AG09319 (cell line): ENCODE results near the gene BPNT1.
"Not testable (repeated sequence)": the region's sequence is repeated elsewhere in the genome, so short reads cannot be mapped to it uniquely, and the experiment has no call there.

ENCODE experiments used
- DNase-seq: peaks from one replicate; pipeline ENCODE4 v3.0.0-alpha.2; 2010; ENCODE audit warnings: low read depth; ENCODE audit errors: extremely low read depth
- CTCF ChIP-seq: IDR thresholded peaks from 2 replicates; pipeline ENCODE4 v1.5.1; 2011; ENCODE audit warnings: low read depth, mild to moderate bottlenecking, inconsistent platforms, low read length, moderate library complexity

The BPNT1 gene

GRCh38 chr1:220044678-220045355 lies 44.8 kb downstream of the BPNT1 start:
- no peak for TF ChIP-seq CTCF
- no peak for DNase-seq

GRCh38 chr1:220043646-220044045 lies 45.9 kb downstream of the BPNT1 start:
- TF ChIP-seq CTCF, result no peak
- DNase-seq, result no peak

- no peak for DNase-seq
- TF ChIP-seq CTCF, result no peak
These were observed 49.5 kb downstream of the BPNT1 start for GRCh38 chr1:220040028-220040596.

GRCh38 chr1:220038640-220039039 lies 50.9 kb downstream of the BPNT1 start:
- TF ChIP-seq CTCF, result no peak
- DNase-seq, result no peak

GRCh38 chr1:220037810-220038209 lies 51.8 kb downstream of the BPNT1 start:
- not testable (repeated sequence) for DNase-seq

GRCh38 chr1:220032911-220033310 lies 56.7 kb downstream of the BPNT1 start:
- no peak for TF ChIP-seq CTCF
- DNase-seq, result no peak

GRCh38 chr1:220031287-220031686 lies 58.3 kb downstream of the BPNT1 start:
- TF ChIP-seq CTCF, result no peak

More at GRCh38 chr1:220031287-220031686, 58.3 kb downstream of the BPNT1 start:
- DNase-seq, result no peak
